GM19035 (cell line): Measurements from ENCODE around the gene SND1.
A peak's percentile ranks its signal among the peaks of the same experiment; 100 is the strongest.

Source experiments
- ATAC-seq: cut with Tn5 transposase; IDR thresholded peaks from one replicate; pipeline ENCODE4 v1.9.1; 2021; ENCODE audit not compliant: unreplicated experiment

SND1 gene

GRCh38 chr7:127980901-127981300 is 328.9 kb downstream of the SND1 start:
- no peak for ATAC-seq

GRCh38 chr7:127981965-127982364 is 330.0 kb downstream of the SND1 start:
- ATAC-seq = no peak

- ATAC-seq = no peak
Observed at GRCh38 chr7:127983804-127984332, 331.9 kb downstream of the SND1 start.

- no peak for ATAC-seq
Observed at GRCh38 chr7:127986581-127987521, 334.9 kb downstream of the SND1 start.

GRCh38 chr7:127988751-127989150 is 336.8 kb downstream of the SND1 start:
- ATAC-seq = no peak

- no peak for ATAC-seq
Observed at GRCh38 chr7:127993317-127993716, 341.3 kb downstream of the SND1 start.

GRCh38 chr7:127993987-127994386 is 342.0 kb downstream of the SND1 start:
- no peak for ATAC-seq

- no peak for ATAC-seq
Observed at GRCh38 chr7:127995156-127995880, 343.3 kb downstream of the SND1 start.

- ATAC-seq = no peak
Observed at GRCh38 chr7:127995881-127996215, 343.9 kb downstream of the SND1 start.

GRCh38 chr7:127996253-127997071 is 344.5 kb downstream of the SND1 start:
- no peak for ATAC-seq

GRCh38 chr7:127997226-127997922 is 345.4 kb downstream of the SND1 start:
- no peak for ATAC-seq

- no peak for ATAC-seq
Observed at GRCh38 chr7:127998671-127999070, 346.7 kb downstream of the SND1 start.

GRCh38 chr7:128000048-128000447 is 348.1 kb downstream of the SND1 start:
- no peak for ATAC-seq

GRCh38 chr7:128000854-128001265 is 348.9 kb downstream of the SND1 start:
- ATAC-seq = peak; percentile 73

- ATAC-seq = no peak
Observed at GRCh38 chr7:128003167-128003566, 351.2 kb downstream of the SND1 start.

GRCh38 chr7:128003787-128004186 is 351.8 kb downstream of the SND1 start:
- ATAC-seq = no peak

GRCh38 chr7:128004623-128005022 is 352.6 kb downstream of the SND1 start:
- no peak for ATAC-seq

GRCh38 chr7:128005117-128005516 is 353.1 kb downstream of the SND1 start:
- no peak for ATAC-seq

GRCh38 chr7:128005759-128006159 is 353.8 kb downstream of the SND1 start:
- no peak for ATAC-seq

- no peak for ATAC-seq
Observed at GRCh38 chr7:128006550-128007302, 354.7 kb downstream of the SND1 start.
